ENCODE data around the gene BID.

BID gene

DNA sequence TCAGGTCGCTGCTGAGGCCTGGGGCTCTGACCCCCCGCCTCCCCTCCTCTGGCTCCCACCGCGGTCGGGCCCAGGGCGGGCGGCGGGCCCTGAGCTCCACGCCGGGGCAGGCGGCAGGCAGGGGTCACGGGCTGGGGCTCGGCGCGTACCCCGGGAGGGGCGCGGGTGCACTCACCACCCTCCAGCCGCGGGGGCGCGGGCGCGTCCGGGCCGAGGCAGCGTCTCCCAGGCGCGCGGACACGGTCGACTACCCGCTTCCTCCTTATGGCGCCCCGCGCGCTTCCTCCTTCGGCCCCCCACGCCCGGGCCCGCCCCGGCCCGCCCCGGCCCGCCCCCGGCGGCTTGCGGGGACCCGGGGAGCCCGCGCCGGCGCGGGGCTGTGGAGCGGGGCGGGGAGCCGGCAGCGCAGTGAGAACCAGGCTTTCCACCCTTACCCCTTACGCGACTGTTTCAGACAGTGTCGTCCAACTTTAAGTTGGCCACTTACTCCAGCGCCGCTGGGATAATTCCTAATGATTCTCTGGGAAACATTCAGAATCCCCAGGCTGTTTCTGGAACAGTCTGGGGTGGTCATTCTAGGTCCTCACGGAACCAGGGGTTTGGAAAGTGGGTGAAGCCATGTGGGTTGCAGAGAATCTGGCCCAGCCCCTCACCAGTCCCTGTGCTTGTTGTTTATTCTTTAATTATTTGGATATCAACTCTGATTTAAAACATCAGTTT lies at the start of gene BID:
Gene BID (minus strand): TSS at position 264 of the 720 bp plus-strand sequence. CDS start 24,353 bp downstream, outside the sequence.
- DNase-seq, result no peak

DNA sequence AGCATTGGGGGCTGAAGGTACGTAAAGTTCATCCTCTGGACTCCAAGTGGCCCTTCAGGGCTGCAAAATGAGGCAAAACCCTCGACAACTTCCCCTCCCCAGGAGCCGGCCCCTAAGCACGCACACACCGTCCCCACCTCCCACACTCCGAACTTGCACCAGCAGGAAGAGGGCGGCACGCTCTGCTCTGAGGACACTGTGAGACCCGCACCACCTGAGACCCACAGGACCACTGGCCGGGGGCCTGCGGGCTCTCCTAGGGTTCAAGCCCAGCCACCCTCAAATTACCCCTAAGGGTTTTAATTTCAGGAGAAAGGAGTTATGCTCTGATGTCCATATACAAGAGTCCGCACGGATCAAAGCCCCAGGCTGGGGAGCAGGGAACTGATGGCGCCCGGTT lies 49.7 kb upstream of the BID start:
- DNase-seq, result no peak

GRCh38 chr22:17823226-17823625 lies 49.0 kb upstream of the BID start:
- no peak for DNase-seq

GRCh38 chr22:17822087-17822486 lies 47.8 kb upstream of the BID start:
- DNase-seq, result no peak

DNA sequence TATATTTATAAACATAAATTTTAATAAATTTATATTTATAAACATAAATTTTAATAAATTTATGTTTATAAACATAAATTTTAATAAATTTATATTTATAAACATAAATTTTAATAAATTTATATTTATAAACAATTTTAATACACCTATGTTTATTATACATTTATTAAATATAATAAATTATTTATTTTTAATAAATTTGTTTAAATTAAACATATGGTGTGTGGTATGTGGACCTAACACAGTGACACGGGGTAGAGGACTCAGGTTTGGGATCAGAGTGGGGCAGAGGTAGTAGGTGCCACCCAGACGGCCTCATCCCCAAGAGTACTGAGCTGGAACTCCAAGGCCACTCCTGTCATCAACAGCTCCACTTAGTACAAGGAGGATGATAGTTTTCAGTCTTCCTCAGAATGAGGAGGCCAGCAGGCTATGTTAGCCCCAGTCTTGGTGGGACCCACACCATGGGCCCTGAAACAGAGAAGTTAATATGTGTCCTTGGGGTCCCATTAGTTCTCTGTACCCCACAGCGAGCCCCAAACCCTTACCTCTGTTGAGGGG lies 46.7 kb upstream of the BID start:
- DNase-seq, result no peak

DNA sequence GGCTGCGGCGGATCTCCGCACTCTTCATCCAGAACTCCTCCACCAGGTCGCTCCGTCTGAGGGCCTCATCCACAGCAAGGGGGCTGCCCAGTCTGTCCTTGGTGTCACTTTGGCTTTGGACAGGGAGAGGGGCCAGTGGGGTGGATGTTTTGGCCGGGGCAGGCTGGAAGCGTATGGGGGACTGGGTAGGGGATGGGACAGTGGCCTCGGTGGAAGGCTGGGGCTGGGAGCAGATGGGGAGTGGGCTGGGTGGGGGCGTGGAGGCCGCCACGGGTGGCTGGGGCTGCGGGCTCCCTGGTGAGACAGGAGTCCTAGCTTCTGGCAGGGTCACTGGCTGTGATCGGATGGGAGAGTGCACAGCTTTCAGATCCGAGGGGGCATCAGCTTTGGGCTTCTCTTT lies 44.4 kb upstream of the BID start:
- DNase-seq, result no peak

DNA sequence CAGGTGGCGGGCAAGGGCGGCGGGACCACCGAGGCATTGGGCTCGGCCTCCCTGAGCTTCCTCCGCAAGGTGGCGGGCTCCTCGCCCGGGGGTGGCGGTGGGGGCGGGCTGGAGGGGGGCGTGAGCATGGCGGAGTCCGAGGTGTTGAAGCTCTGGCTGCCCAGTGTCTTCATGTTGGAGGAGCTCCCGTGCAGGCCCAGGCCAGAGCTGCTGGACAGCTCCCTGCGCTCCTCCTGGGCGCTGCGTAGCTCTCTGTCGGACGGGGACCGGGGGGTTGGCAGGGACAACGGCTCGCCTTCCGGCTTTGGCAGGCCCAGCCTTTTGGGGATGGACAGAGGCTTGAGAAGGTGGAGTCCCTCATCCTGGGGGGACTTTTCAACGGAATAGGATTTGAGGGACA lies 43.9 kb upstream of the BID start:
- no peak for DNase-seq

GRCh38 chr22:17817511-17818065 lies 43.3 kb upstream of the BID start:
- DNase-seq, result no peak

- no peak for DNase-seq
These were observed 42.8 kb upstream of the BID start for GRCh38 chr22:17817079-17817478.

DNA sequence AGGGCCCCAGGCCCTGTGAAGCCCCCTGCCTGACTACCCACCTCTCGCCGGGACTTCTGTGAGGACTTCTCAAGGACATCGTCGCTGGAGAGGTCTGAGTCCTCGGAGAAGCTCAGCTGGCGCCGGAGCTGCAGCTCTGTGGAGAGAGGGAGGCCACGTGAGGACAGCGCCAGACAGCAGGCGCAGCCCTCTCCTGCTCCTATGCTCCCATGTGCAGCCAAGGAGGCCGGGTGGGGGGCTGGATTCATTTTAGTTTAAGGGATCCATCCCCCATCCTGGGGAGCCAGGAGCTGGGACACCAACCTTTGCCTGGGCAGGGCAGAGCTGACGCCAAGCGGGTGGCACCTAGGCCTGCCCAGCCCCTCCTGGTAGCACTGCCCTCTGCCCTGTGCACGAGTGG lies 42.4 kb upstream of the BID start:
- DNase-seq, result no peak

GRCh38 chr22:17815703-17816254 lies 41.5 kb upstream of the BID start:
- no peak for DNase-seq

GRCh38 chr22:17814830-17815229 lies 40.6 kb upstream of the BID start:
- no peak for DNase-seq

- DNase-seq, result no peak
These were observed 39.8 kb upstream of the BID start for GRCh38 chr22:17814084-17814483.

DNA sequence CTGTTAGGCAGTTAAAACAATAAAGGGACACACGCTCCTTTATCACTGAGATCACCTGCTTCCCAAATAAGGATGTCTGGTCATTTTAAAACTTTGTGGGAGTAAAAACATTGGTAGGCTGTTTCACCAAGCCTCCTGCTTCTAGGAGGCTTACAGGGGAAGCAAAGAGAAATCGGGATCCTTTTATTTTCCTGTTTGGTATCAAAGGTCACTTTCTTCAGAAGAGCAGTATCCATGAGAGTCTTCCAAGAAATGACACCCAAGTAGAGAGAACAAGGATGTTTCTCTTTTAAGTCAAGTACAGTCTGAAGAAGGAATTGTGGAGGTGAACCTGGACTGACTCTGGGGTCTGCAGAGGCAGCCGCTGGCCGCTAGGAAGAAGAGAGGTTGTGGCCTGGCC lies 36.9 kb upstream of the BID start:
- DNase-seq, result no peak

- no peak for DNase-seq
These were observed 36.4 kb upstream of the BID start for GRCh38 chr22:17810570-17811116.

GRCh38 chr22:17808693-17809403 lies 34.6 kb upstream of the BID start:
- no peak for DNase-seq

- no peak for DNase-seq
These were observed 33.5 kb upstream of the BID start for GRCh38 chr22:17807578-17808410.

DNA sequence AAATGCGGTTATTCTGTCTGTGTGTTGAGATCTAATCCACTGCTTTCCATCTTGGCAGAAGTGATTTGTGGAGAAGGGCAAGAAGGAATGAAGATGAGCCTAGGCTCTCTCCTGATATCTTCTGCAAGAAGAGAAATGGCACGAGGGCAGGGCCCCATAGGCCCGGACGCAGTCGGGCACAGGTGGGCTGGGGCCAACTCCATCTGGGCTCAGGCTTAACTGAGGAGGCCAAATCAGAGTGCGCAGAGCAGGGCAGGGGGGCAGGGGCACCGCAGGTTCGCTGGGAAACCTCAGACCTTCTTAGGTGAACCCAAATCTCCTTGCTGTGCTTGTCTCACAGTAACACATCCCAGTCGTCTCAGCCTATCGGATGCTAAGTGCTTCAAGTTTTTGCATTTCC lies 32.8 kb upstream of the BID start:
- DNase-seq, result no peak

DNA sequence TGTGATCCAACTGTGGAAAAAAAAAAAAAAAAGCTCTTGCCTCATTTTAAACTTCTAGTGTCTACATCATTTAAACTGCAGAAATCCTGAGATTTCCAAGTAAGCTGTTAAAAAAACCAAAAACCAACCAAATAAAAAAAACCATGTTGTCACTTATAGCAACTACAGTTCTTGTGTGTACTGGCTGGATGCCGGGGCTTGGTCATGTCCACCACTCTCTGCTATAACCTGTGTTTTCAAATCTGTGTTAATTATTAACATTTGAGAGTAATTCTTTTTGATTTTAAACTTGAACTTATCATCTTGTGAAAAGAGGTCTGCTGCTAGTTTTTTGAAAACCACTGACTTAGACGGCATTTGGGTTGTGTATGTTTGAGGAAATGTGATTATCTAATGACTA lies 32.2 kb upstream of the BID start:
- no peak for DNase-seq

- DNase-seq, result no peak
These were observed 30.2 kb upstream of the BID start for GRCh38 chr22:17804331-17805080.

- DNase-seq, result no peak
These were observed 29.5 kb upstream of the BID start for GRCh38 chr22:17803609-17804270.

Data from activated CD4-positive, CD25-positive, alpha-beta regulatory T cell treated with anti-CD3 and anti-CD28 coated beads, Interleukin-2, amount 50 U/mL, for 72 hours (primary cell).